Stimulated activated CD8-positive, alpha-beta memory T cell treated with anti-CD3 and anti-CD28 coated beads, Interleukin-15, amount 100 ng/mL, for 48 hours (primary cell): ENCODE measurements around the gene MED25.

Experiments used
- DNase-seq, 2 donors: peaks; one replicate each; pipeline ENCODE4 v3.0.0-alpha.2; 2020; ENCODE audit warnings: low read depth in 2 of 2

Gene MED25

GRCh38 chr19:49817964-49818648, at the start of gene MED25:
TSS of gene MED25 (plus strand) at chr19:49818289. CDS start at chr19:49818342, 53 bp downstream.
- DNase-seq, result peak; percentile 76 to 82

GRCh38 chr19:49770529-49770928, 47.6 kb upstream of the MED25 start:
- no peak for DNase-seq

GRCh38 chr19:49771674-49772139, 46.4 kb upstream of the MED25 start:
- DNase-seq, result no peak

GRCh38 chr19:49772850-49773432, 45.1 kb upstream of the MED25 start:
- DNase-seq, result no peak

- no peak for DNase-seq
Observed at GRCh38 chr19:49773663-49774350, 44.3 kb upstream of the MED25 start.

GRCh38 chr19:49774969-49775368, 43.1 kb upstream of the MED25 start:
- DNase-seq, result no peak

GRCh38 chr19:49775742-49776370, 42.2 kb upstream of the MED25 start:
- DNase-seq, result no peak

GRCh38 chr19:49776371-49776764, 41.7 kb upstream of the MED25 start:
- DNase-seq, result no peak

GRCh38 chr19:49779731-49780555, 38.1 kb upstream of the MED25 start:
- DNase-seq, result no peak

- no peak for DNase-seq
Observed at GRCh38 chr19:49780861-49781260, 37.2 kb upstream of the MED25 start.

GRCh38 chr19:49781394-49781793, 36.7 kb upstream of the MED25 start:
- no peak for DNase-seq

GRCh38 chr19:49782515-49782914, 35.6 kb upstream of the MED25 start:
- no peak for DNase-seq

GRCh38 chr19:49786376-49786820, 31.7 kb upstream of the MED25 start:
- DNase-seq, result no peak

- no peak for DNase-seq
Observed at GRCh38 chr19:49787746-49788145, 30.3 kb upstream of the MED25 start.

GRCh38 chr19:49788857-49789256, 29.2 kb upstream of the MED25 start:
- DNase-seq, result no peak

- DNase-seq, result no peak
Observed at GRCh38 chr19:49790866-49791265, 27.2 kb upstream of the MED25 start.

GRCh38 chr19:49791776-49792445, 26.2 kb upstream of the MED25 start:
- DNase-seq, result no peak

- DNase-seq, result no peak
Observed at GRCh38 chr19:49792829-49793560, 25.1 kb upstream of the MED25 start.

- DNase-seq, result peak in 1 of 2 donors; percentile 16
Observed at GRCh38 chr19:49793561-49793840, 24.6 kb upstream of the MED25 start.

GRCh38 chr19:49795615-49796014, 22.5 kb upstream of the MED25 start:
- DNase-seq, result no peak
